Measurements from ENCODE around the gene TBC1D19. TPM values are rescaled to one million over a fixed set of nuclear protein-coding genes. Genes with fewer than 3 reads are reported as not detected.

TBC1D19 gene
- total and polyA plus RNA-seq, 9 of the 15 experiments (the other 6 are each of a cell fraction or from before 2014, with no cell fraction given): 0.73 to 5.6 (median 3.7) TPM

- no peak for TF ChIP-seq XRCC3 (IDR thresholded peaks at IDR 0.05)
- TF ChIP-seq NFE2L1 (tag; IDR thresholded peaks at IDR 0.05; ENCODE audit: borderline replicate concordance, low read depth): no peak
- no peak for TF ChIP-seq KLF10 (CRISPR knock-in tag; IDR thresholded peaks at IDR 0.05)
- no peak for TF ChIP-seq ZKSCAN8 (CRISPR knock-in tag; IDR thresholded peaks at IDR 0.05)
- TF ChIP-seq SAFB2 (IDR thresholded peaks at IDR 0.05; ENCODE audit: borderline replicate concordance, low read depth, low read length, severe bottlenecking): no peak
- no peak for TF ChIP-seq ZNF398 (CRISPR knock-in tag; IDR thresholded peaks at IDR 0.05)
- TF ChIP-seq PYGO2 (tag; IDR thresholded peaks at IDR 0.05): no peak
These were observed 63.8 kb downstream of the TBC1D19 start (continued) for GRCh38 chr4:26647523-26648224.

- Histone ChIP-seq H3K79me2 (ENCODE audit: control insufficient read depth, insufficient read depth, low read length) (no peaks in the 10 kb centered on the region), H3K9me3 (replicated peaks; ENCODE audit: control insufficient read depth, insufficient read depth, low read depth, low read length) (no peaks in the 10 kb centered on the region), H3K4me3 (no peak overlapping the region), H3K9ac (ENCODE audit: insufficient read depth in 1 of 2, low read depth in 2 of 2, low read length in 2 of 2) (no peak overlapping the region), H3K27ac (ENCODE audit: extremely low read depth, low read depth, low read length) (no peak overlapping the region), H3K27me3 (ENCODE audit: control insufficient read depth in 2 of 2, insufficient read depth in 2 of 2, low read length in 2 of 2) (no peaks in the 10 kb centered on the region), H4K20me1 (replicated peaks; ENCODE audit: control insufficient read depth, insufficient read depth, low read length) (no peaks in the 10 kb centered on the region), H3K4me1 (replicated peaks in 1 of 2; ENCODE audit: control insufficient read depth in 2 of 2, insufficient read depth in 2 of 2, low read length in 2 of 2) (no peaks in the 10 kb centered on the region), H3K9me1 (ENCODE audit: control insufficient read depth, insufficient read depth, low read length) (no peaks in the 10 kb centered on the region), H3K36me3 (ENCODE audit: control insufficient read depth, insufficient read depth, low read length) (no peaks in the 10 kb centered on the region), H2AFZ (ENCODE audit: low read depth, low read length) (no peak overlapping the region), H3K4me2 (ENCODE audit: insufficient read depth, low read length) (no peak overlapping the region)
- ATAC-seq: no peak
- no TSS peak for BruUV-seq (replicated peaks)
- TF ChIP-seq HMBOX1 (IDR thresholded peaks at IDR 0.05) (peak; percentile 67), TRIM28 (IDR thresholded peaks at IDR 0.05) (no peak), MEF2A (IDR thresholded peaks at IDR 0.05; ENCODE audit: control insufficient read depth, low read depth, low read length) (no peak)
- whole genome bisulfite sequencing (ENCODE audit: insufficient coverage, low coverage, missing lambda C conversion rate): 0% methylated on average over 1 of the region's 1 CpG
- DNase-seq (ENCODE audit: extremely low read depth in 1 of 4, low spot score in 3 of 4): no peak
- no peak for FAIRE-seq
- ChIA-PET CTCF (ENCODE audit: low intra/inter-chr PET ratio) (no interaction called here), POLR2A (no interaction called here)
- in situ Hi-C loops (cut with MboI) (no loop called here), intact Hi-C loops (cut with micrococcal nuclease) (no loop called here)
These were observed 64.4 kb downstream of the TBC1D19 start for GRCh38 chr4:26648260-26648659.
